Neutrophil (primary cell): ENCODE results near the gene DPEP2.

Source experiments
- H3K27ac ChIP-seq: fragments of 200-600 bp; sonication (generic); 2 replicates; pipeline ENCODE4 v1.5.1; 2016; ENCODE audit warnings: mild to moderate bottlenecking, moderate library complexity
- H3K27me3 ChIP-seq: fragments of 200-600 bp; sonication (generic); 2 replicates; pipeline ENCODE4 v1.6.0; 2016; ENCODE audit warnings: mild to moderate bottlenecking
- H3K36me3 ChIP-seq: fragments of 200-600 bp; sonication (generic); 2 replicates; pipeline ENCODE4 v1.5.1; 2017
- H3K4me1 ChIP-seq, 2 experiments: fragments of 200-600 bp in 1 of 2; sonication (generic) in 1 of 2; 1 replicate in 1 of 2; 2 replicates in 1 of 2; pipeline versions ENCODE4 v1.5.1 to v1.6.1; 2013 to 2016; ENCODE audit warnings: low read depth in 1 of 2, low read length in 1 of 2, mild to moderate bottlenecking in 1 of 2, moderate library complexity in 1 of 2; ENCODE audit not compliant: control insufficient read depth in 1 of 2, insufficient read depth in 1 of 2
- H3K4me3 ChIP-seq, 2 experiments: fragments of 200-600 bp in 1 of 2; sonication (generic) in 1 of 2; 1 replicate in 1 of 2; 2 replicates in 1 of 2; pipeline ENCODE4 v1.5.1; 2013 to 2016; ENCODE audit warnings: low read depth in 1 of 2, low read length in 1 of 2, mild to moderate bottlenecking in 1 of 2, moderate library complexity in 1 of 2
- H3K9me3 ChIP-seq: fragments of 200-600 bp; sonication (generic); 2 replicates; pipeline ENCODE4 v1.5.1; 2016
- TF ChIP-seq, protein P1 (sequence below): fragments of 200-600 bp; sonication (generic); IDR thresholded peaks from 2 replicates; pipeline ENCODE4 v1.5.1; 2016; ENCODE audit warnings: antibody characterized with exemption

The DPEP2 gene

DNA sequence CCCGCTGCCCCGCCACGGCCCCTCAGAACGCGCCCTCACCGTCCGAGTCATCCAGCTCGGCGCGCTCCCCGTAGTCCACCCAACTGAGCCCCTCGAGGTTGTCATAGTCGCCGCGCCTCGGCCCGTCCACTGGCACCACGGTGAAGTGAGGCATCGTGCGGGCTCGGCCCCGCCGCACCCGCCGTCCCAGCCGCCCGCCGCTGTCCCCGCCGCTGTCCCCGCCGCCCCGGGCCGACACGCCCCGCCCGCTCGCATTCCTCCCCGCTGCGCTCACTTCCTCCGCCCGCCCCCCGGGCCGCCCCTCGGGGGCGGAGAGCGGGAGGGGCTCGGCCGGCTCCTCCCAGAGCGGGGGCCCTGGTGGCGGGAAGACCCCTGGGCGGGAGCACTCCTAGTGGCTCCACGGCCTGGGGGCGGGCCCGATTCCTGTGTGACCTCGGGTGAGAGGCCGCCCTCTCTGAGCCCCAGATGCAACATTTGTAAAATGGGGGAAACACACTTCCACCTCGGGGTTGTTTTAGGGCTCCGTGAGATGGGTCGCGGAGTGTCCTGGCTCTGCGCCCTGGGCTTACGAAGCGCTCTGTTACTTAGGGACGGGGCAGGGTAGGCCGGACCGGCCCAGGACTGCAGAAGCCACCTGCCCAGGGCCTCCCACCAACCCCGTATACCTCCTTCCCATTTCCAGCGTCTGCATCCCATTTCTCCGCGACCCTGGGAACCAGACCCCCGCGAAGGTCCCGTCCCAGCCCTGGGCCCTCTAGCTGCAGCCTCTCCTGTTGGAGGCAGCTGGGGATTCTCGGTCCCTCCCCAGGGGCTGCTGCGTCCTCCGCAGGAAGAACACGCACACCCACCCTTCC, 30.7 kb downstream of the DPEP2 start, which contains the start of gene SLC12A4:
SLC12A4 (minus strand) TSS at position 238 of the 854 bp plus-strand sequence; CDS start at position 154, 84 bp downstream.
- Histone ChIP-seq H3K36me3 (no peaks in the 10 kb centered on the region), H3K27me3 (peaks cover 37% of the 10 kb centered on the region), H3K4me1 (peaks cover 20% of the 10 kb centered on the region in 2 experiments), H3K4me3 (peak within 1 kb of the TSS; percentile 74 to 92), H3K27ac (peak within 1 kb of the TSS; percentile 60), H3K9me3 (no peaks in the 10 kb centered on the region)
- TF ChIP-seq, protein P1, sequence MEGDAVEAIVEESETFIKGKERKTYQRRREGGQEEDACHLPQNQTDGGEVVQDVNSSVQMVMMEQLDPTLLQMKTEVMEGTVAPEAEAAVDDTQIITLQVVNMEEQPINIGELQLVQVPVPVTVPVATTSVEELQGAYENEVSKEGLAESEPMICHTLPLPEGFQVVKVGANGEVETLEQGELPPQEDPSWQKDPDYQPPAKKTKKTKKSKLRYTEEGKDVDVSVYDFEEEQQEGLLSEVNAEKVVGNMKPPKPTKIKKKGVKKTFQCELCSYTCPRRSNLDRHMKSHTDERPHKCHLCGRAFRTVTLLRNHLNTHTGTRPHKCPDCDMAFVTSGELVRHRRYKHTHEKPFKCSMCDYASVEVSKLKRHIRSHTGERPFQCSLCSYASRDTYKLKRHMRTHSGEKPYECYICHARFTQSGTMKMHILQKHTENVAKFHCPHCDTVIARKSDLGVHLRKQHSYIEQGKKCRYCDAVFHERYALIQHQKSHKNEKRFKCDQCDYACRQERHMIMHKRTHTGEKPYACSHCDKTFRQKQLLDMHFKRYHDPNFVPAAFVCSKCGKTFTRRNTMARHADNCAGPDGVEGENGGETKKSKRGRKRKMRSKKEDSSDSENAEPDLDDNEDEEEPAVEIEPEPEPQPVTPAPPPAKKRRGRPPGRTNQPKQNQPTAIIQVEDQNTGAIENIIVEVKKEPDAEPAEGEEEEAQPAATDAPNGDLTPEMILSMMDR = no peak

DNA sequence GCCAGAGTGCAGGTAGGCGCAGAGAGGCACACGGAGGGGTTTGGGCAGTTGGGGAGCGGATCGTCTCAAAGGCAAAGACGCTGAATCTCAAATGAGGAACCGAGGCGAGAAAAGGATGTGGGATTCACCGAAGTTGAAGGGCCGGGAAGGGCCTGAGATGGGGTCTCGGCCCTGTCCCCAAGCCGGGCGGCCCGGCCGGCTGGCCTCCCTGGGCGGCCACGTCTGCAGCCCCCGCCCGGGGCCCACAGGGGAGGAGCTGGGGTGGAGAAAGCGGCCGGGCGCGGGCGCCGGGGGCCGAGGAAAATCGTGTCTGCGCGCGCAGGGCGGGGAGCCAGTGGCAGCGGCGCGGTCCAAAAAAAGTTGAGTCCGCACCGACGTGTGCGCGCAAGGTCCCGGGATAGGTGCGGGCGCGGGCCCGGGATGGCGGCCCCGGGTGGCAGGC, 31.3 kb downstream of the DPEP2 start:
- H3K36me3 ChIP-seq = no peaks in the 10 kb centered on the region
- H3K4me3 ChIP-seq = peak overlapping the region; percentile 74 to 92
- no peaks in the 10 kb centered on the region for H3K9me3 ChIP-seq
- H3K4me1 ChIP-seq = peaks cover 20% of the 10 kb centered on the region in 2 experiments
- TF ChIP-seq, protein P1 = no peak
- peaks cover 37% of the 10 kb centered on the region for H3K27me3 ChIP-seq
- H3K27ac ChIP-seq = peak overlapping the region; percentile 60

DNA sequence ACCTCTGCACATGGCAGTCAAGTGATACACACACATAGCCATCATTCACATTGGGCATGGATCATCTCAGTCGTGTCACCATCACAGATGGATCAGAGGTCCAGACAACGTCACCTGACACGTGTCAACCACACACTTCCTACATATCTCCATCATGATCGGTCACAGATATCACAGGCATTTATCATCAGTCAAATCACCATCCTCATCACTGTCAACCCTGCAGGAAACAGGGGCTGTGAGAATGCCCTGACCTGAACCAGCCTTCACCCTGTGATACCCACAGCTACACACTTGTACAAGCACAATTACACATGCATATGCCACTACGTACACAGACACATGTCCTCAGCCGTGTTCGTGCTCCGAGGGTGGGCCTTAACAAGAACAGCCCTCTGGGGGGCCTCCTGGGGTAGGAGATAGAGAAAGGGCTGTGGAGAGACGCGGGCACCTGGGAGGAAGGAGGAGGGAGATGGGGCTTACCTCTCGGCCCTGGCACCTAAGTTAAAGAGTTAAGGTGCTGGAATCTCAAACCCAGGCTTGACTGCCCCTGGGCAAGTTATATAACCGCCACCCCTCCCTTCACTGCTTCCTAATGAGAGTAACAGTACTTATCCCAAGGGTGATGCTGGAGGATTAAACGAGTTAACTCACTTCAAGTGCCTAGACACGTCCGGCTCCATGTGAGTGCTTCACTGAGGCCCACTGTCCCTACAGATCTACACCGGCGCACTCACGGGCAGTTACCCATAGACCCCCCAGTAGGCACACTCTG, 31.9 kb downstream of the DPEP2 start:
- H3K27ac ChIP-seq = peak overlapping the region; percentile 60
- H3K9me3 ChIP-seq = no peaks in the 10 kb centered on the region
- H3K4me1 ChIP-seq = peaks cover 20% of the 10 kb centered on the region in 2 experiments
- TF ChIP-seq, protein P1 = no peak
- H3K4me3 ChIP-seq = peak overlapping the region; percentile 74 to 92
- H3K36me3 ChIP-seq = no peaks in the 10 kb centered on the region
- H3K27me3 ChIP-seq = peaks cover 37% of the 10 kb centered on the region

DNA sequence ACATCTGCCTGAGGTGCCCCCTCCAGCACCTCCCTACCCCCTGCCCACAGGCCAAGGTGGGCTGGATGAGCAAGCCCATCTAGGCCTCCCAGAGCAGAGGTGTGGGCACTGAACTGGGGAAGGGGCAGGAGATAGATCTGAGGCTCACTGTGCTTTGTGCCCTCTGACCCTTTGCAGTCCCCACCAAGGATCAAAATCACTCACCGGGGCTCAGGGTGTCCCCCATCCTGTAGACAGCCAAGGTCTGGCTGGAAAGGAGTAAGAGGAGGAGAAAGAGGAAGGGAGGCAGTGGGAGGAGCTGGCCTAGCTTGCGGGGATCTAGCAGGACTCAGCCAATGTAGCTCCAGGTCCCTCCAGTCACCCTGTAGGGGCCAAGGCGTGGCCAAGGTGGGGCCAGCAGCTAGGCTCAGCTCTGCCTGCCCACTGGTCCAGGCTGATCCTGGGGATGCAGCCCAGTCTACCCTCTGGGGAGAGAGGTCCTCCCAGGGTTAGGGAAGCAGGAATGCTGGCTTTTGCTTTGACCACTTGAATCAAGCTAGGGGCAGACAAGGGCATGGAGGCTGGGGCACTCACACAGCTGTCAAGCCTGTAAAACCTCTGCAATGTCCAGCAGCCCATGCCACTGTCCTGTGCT, 32.6 kb downstream of the DPEP2 start:
- H3K27me3 ChIP-seq = peaks cover 37% of the 10 kb centered on the region
- TF ChIP-seq, protein P1 = no peak
- peaks cover 1% of the 10 kb centered on the region for H3K36me3 ChIP-seq
- H3K4me3 ChIP-seq = no peak overlapping the region
- H3K27ac ChIP-seq = no peak overlapping the region
- no peaks in the 10 kb centered on the region for H3K9me3 ChIP-seq
- H3K4me1 ChIP-seq = peaks cover 20% of the 10 kb centered on the region in 2 experiments
